ENCODE data around the gene MCFD2. TPM values are rescaled to one million over a fixed set of nuclear protein-coding genes. Genes with fewer than 3 reads are reported as not detected.

MCFD2 gene
- total RNA-seq, 2 experiments from 2014 or later = 27.7 to 31.8 TPM

- Mint-ChIP-seq H3K9me3 (no peaks in the 10 kb centered on the region), H3K36me3 (ENCODE audit: low read depth) (no peaks in the 10 kb centered on the region), H3K4me1 (ENCODE audit: low read depth) (peaks cover 12% of the 10 kb centered on the region), H3K27me3 (peaks cover 3% of the 10 kb centered on the region), H3K27ac (peak overlapping the region; percentile 32), H3K4me3 (no peak overlapping the region)
- no peak for TF ChIP-seq CTCF (IDR thresholded peaks at IDR 0.05)
- DNase-seq (peak; percentile 25), ATAC-seq (peak; percentile 80)
- intact Hi-C loops (cut with micrococcal nuclease) = no loop called here
- POLR2A ChIA-PET = no interaction called here
- CTCF ChIA-PET = interaction anchor here (0.8 to 2.3 kb wide), 10 partner anchors 9 to 252 kb away, joined by 3 to 7 read pairs (median 4); no protein-coding TSS in a partner anchor
Observed at GRCh38 chr2:46886268-46887027, 29.2 kb downstream of the MCFD2 start.

GRCh38 chr2:46885376-46885775, 30.2 kb downstream of the MCFD2 start:
- CTCF ChIA-PET = interaction anchor here (0.8 to 2.3 kb wide), 6 partner anchors 8 to 240 kb away, joined by 3 to 6 read pairs (median 4); no protein-coding TSS in a partner anchor
- Mint-ChIP-seq H3K27me3 (peaks cover 3% of the 10 kb centered on the region), H3K36me3 (ENCODE audit: low read depth) (no peaks in the 10 kb centered on the region), H3K27ac (no peak overlapping the region), H3K4me3 (no peak overlapping the region), H3K9me3 (no peaks in the 10 kb centered on the region), H3K4me1 (ENCODE audit: low read depth) (peaks cover 12% of the 10 kb centered on the region)
- ATAC-seq (no peak), DNase-seq (no peak)
- TF ChIP-seq CTCF (IDR thresholded peaks at IDR 0.05) = no peak
- intact Hi-C loops (cut with micrococcal nuclease) = no loop called here
- POLR2A ChIA-PET = interaction anchor here (0.9 kb wide), 1 partner anchor 10 kb away, joined by 3 read pairs; no protein-coding TSS in a partner anchor

GRCh38 chr2:46879511-46879910, 36.1 kb downstream of the MCFD2 start:
- no peak for DNase-seq
- TF ChIP-seq CTCF (IDR thresholded peaks at IDR 0.05) = no peak
- Mint-ChIP-seq H3K27me3 (peaks cover 3% of the 10 kb centered on the region), H3K4me1 (ENCODE audit: low read depth) (no peaks in the 10 kb centered on the region), H3K4me3 (no peak overlapping the region), H3K27ac (no peak overlapping the region), H3K36me3 (ENCODE audit: low read depth) (no peaks in the 10 kb centered on the region), H3K9me3 (no peaks in the 10 kb centered on the region)
- ChIA-PET CTCF (interaction anchor here (1.0 kb wide), 1 partner anchor 10 kb away, joined by 3 read pairs; no protein-coding TSS in a partner anchor), POLR2A (no interaction called here)
- no peak for ATAC-seq
- intact Hi-C loops (cut with micrococcal nuclease) = no loop called here

- no peak for ATAC-seq
- TF ChIP-seq CTCF (IDR thresholded peaks at IDR 0.05) = no peak
- Mint-ChIP-seq H3K4me1 (ENCODE audit: low read depth) (no peaks in the 10 kb centered on the region), H3K9me3 (no peaks in the 10 kb centered on the region), H3K27me3 (peaks cover 5% of the 10 kb centered on the region), H3K4me3 (no peak overlapping the region), H3K36me3 (ENCODE audit: low read depth) (no peaks in the 10 kb centered on the region), H3K27ac (no peak overlapping the region)
- ChIA-PET POLR2A (no interaction called here), CTCF (no interaction called here)
- DNase-seq = no peak
- intact Hi-C loops (cut with micrococcal nuclease) = no loop called here
Observed at GRCh38 chr2:46878886-46879285, 36.7 kb downstream of the MCFD2 start.

- no peak overlapping the region for H3K4me3 Mint-ChIP-seq
- intact Hi-C loops (cut with micrococcal nuclease) = no loop called here
- no peak for TF ChIP-seq CTCF (IDR thresholded peaks at IDR 0.05)
- no peaks in the 10 kb centered on the region for H3K9me3 Mint-ChIP-seq
- ATAC-seq (no peak), DNase-seq (no peak)
- POLR2A ChIA-PET = no interaction called here
- H3K27me3 Mint-ChIP-seq = peaks cover 5% of the 10 kb centered on the region
- no peaks in the 10 kb centered on the region for H3K36me3 Mint-ChIP-seq (ENCODE audit: low read depth)
- peaks cover 2% of the 10 kb centered on the region for H3K4me1 Mint-ChIP-seq (ENCODE audit: low read depth)
- CTCF ChIA-PET = no interaction called here
- H3K27ac Mint-ChIP-seq = no peak overlapping the region
Observed at GRCh38 chr2:46878240-46878877, 37.2 kb downstream of the MCFD2 start.

Data from activated CD8-positive, alpha-beta T cell treated with anti-CD3 and anti-CD28 coated beads for 36 hours (primary cell).